GM21786 (cell line): ENCODE measurements around the gene XYLB.

Experiments
- ATAC-seq: cut with Tn5 transposase; IDR thresholded peaks from one replicate; pipeline ENCODE4 v1.9.1; 2021; ENCODE audit not compliant: unreplicated experiment

The XYLB gene

GRCh38 chr3:38454178-38454883 is 107.7 kb downstream of the XYLB start:
- ATAC-seq: peak; percentile 22

- ATAC-seq: peak; percentile 36
Observed at GRCh38 chr3:38454884-38455638, 108.5 kb downstream of the XYLB start.

GRCh38 chr3:38455639-38456430 is 109.2 kb downstream of the XYLB start:
- ATAC-seq: peak; percentile 14

GRCh38 chr3:38457111-38458003 is 110.8 kb downstream of the XYLB start:
- ATAC-seq: no peak

GRCh38 chr3:38458796-38459498 is 112.4 kb downstream of the XYLB start:
- no peak for ATAC-seq

GRCh38 chr3:38459499-38460048 is 113.0 kb downstream of the XYLB start:
- no peak for ATAC-seq

- no peak for ATAC-seq
Observed at GRCh38 chr3:38460377-38461270, 114.0 kb downstream of the XYLB start.
